Lower leg skin (tissue), 3 donors: ENCODE results near the gene RBFOX2.

Source experiments
- POLR2A ChIP-seq, 2 donors: fragments of 450-650 bp; IDR thresholded peaks; one replicate each; pipeline ENCODE4 v1.6.1; 2016 to 2017; ENCODE audit warnings: antibody characterized with exemption in 2 of 2, mild to moderate bottlenecking in 1 of 2, moderate library complexity in 1 of 2
- TF ChIP-seq, protein P1 (sequence below), 3 donors: fragments of 450-650 bp; IDR thresholded peaks; one replicate each; pipeline ENCODE4 v1.5.1; 2016; ENCODE audit warnings: antibody characterized with exemption in 3 of 3, mild to moderate bottlenecking in 3 of 3, moderate library complexity in 2 of 3

DNA sequence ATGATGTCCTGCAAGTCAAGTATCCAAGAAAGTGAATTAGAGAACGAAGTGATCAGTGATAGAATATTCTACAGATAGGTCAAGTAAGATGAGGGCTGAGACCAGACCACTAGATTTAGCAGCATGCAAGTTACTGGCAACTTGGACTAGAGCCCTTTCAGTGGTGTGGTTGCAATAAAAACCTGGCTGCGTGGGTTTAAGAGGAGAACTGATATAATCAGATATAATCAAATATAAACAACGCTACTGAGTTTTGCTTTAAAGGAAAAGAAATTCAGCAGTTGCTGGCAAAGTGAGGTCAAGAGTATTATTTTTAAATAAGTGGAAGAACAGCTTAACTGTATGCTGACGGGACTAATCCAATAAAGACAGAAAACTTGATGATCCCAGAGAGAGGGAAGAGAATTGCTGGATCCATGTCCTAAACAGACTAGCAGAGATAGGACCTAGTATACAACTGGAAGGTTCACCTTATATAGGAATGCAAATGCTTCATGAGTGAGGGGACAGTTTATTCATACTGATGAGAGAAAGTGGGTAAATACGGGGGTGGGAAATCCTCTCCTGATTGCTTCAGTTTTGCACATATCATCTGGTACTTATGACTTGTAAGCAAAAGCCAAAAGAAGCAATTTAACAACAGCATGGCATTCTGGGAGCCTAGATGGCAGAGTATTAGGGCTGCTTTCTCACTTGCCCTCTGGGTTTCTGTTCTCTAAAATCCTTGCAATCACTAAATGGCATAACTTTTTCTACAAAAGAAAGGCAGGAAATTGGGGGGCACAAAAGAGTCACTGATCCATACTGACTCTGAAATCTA lies 146.2 kb downstream of the RBFOX2 start:
- TF ChIP-seq, protein P1, sequence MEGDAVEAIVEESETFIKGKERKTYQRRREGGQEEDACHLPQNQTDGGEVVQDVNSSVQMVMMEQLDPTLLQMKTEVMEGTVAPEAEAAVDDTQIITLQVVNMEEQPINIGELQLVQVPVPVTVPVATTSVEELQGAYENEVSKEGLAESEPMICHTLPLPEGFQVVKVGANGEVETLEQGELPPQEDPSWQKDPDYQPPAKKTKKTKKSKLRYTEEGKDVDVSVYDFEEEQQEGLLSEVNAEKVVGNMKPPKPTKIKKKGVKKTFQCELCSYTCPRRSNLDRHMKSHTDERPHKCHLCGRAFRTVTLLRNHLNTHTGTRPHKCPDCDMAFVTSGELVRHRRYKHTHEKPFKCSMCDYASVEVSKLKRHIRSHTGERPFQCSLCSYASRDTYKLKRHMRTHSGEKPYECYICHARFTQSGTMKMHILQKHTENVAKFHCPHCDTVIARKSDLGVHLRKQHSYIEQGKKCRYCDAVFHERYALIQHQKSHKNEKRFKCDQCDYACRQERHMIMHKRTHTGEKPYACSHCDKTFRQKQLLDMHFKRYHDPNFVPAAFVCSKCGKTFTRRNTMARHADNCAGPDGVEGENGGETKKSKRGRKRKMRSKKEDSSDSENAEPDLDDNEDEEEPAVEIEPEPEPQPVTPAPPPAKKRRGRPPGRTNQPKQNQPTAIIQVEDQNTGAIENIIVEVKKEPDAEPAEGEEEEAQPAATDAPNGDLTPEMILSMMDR (IDR thresholded peaks at IDR 0.05): no peak
- no peak for TF ChIP-seq POLR2A (IDR thresholded peaks at IDR 0.05)
